C4-2B (cell line): ENCODE measurements around the gene ANKRD12.

Experiments used
- H3K27ac ChIP-seq: fragments of 450-650 bp; 2 replicates; pipeline ENCODE4 v1.5.1; 2017
- ZFX ChIP-seq: fragments of 450-650 bp; IDR thresholded peaks from 2 replicates; pipeline ENCODE4 v1.6.1; 2017
- TF ChIP-seq, protein P1 (sequence below): fragments of 450-650 bp; conservative IDR thresholded peaks from 2 replicates; pipeline ENCODE4 v1.5.1; 2017; ENCODE audit warnings: mild to moderate bottlenecking

Gene ANKRD12

DNA sequence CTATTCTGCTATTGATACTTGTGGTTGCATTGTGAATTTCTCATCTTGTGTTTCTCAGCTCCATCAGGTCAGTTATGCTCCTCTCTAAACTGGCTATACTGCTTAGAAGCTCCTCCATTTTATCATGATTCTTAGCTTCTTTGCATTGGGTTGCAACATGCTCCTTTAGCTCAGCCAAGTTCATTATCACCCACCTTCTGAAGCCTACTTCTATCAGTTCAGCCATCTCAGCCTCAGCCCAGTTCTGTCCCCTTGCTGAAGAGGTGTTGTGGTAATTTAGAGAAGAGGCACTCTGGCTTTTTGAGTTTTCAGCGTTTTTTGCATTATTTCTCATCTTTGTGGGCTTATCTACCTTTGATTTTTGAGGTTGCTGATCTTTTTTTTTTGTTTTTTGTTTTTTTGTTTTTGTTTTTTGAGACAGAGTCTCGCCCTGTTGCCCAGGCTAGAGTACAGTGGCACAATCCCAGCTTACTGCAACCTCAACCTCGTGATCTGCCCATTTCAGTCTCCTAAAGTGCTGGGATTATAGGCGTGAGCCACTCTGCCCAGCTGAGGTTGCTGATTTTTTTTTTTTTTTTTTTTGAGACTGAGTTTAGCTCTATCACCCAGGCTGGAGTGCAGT is 36.0 kb downstream of the ANKRD12 start:
- TF ChIP-seq, protein P1, sequence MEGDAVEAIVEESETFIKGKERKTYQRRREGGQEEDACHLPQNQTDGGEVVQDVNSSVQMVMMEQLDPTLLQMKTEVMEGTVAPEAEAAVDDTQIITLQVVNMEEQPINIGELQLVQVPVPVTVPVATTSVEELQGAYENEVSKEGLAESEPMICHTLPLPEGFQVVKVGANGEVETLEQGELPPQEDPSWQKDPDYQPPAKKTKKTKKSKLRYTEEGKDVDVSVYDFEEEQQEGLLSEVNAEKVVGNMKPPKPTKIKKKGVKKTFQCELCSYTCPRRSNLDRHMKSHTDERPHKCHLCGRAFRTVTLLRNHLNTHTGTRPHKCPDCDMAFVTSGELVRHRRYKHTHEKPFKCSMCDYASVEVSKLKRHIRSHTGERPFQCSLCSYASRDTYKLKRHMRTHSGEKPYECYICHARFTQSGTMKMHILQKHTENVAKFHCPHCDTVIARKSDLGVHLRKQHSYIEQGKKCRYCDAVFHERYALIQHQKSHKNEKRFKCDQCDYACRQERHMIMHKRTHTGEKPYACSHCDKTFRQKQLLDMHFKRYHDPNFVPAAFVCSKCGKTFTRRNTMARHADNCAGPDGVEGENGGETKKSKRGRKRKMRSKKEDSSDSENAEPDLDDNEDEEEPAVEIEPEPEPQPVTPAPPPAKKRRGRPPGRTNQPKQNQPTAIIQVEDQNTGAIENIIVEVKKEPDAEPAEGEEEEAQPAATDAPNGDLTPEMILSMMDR, result no peak
- TF ChIP-seq ZFX, result no peak
- H3K27ac ChIP-seq, result no peak overlapping the region

DNA sequence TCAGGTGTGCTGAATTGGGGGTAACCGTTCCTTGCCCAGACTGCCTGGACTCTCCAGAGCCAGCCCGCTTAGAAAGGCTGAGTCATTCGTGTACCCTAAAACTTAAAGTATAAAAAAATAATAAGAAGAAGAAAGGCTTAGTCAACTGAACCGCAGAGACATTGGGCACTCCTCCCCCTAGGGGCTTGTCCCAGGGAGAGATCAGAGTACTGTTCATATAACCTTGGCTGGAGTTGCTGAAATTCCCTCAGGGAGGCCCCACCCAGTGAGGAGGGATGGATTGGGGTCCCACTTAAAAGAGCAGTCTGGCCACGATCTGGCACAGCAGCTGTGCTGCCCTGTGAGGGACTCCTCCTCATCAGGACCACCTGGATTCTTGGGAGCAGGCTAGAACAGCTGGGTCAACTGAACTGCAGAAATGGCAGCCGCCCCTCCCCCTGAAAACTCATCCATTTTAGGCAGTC is 37.2 kb downstream of the ANKRD12 start:
- TF ChIP-seq ZFX, result no peak
- TF ChIP-seq, protein P1, result no peak
- no peak overlapping the region for H3K27ac ChIP-seq

DNA sequence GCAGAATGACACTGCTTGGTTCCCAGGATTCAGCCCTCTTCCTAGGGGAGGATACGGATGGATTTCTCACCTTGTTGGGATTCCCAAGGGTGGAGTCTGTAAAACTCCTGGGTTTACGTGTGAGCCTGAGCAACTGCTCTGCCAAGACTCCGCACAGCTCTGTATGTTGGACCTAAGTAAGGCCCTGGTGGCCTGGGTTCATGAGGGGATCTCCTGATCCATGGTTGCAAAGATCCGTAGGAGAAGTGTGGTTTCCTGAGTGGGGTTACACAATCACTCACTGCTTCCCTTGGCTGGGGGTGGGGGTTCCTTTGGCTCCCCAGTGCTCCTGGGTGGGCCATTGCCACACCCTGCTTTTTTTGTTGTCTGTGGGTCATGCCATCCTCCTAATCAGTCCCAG is 37.7 kb downstream of the ANKRD12 start:
- H3K27ac ChIP-seq, result no peak overlapping the region
- TF ChIP-seq, protein P1, result no peak
- no peak for TF ChIP-seq ZFX

DNA sequence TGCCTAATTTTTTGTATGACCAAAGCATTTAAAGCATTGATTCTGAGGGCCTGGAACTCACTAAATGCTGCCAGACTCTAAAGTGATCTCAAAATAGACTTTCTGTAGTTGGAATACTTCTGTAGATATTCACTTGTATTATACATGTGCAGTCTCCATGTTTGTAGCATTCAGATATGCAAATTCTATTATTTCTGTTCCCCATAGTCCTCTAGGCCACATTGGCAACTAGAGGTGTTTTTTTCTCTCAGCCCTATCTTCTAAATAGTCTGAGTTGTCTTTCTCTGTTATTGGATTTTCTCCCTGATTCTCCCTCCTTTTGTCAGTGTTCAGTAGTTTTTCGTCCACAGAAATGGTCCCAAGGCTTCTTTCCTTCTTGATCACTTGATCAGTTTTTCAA is 38.5 kb downstream of the ANKRD12 start:
- no peak overlapping the region for H3K27ac ChIP-seq
- no peak for TF ChIP-seq ZFX
- TF ChIP-seq, protein P1, result no peak

DNA sequence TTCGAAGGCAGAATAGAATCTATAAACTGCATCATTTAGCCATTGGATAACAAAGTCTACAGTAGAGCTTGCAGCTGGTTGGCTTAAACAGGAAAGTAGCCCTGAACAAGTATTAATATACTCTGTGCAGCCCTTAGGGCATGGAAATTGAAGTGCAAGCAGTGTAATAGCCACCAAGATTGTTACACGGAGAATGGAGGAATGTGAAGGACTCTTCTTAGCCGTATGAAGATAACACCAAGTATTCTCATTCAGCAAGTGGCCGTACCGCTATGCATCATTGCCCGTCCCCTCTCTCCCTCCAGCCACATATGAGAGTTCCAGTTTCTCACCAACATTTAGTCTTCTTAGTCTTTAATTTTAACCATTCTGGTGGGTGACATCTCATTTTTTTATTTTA is 40.5 kb downstream of the ANKRD12 start:
- TF ChIP-seq, protein P1, result no peak
- TF ChIP-seq ZFX, result no peak
- H3K27ac ChIP-seq, result no peak overlapping the region

DNA sequence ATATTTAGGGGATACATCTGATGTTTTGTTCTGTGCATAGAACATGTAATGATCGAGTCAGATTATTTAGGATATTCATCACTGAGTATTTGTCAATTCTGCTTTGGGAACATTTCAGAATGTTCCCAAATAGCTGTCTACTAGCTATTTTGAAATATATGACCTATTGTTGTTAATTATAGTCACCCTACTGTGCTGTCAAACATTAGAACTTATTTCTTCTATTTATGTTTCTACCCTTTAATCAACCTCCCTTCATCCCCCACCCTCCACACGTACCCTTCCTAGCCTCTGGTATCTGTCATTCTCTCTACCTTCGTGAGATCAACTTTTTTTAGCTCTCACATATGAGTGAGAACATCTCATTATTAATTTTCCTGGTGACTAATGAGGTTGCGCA is 40.9 kb downstream of the ANKRD12 start:
- H3K27ac ChIP-seq, result no peak overlapping the region
- TF ChIP-seq, protein P1, result no peak
- TF ChIP-seq ZFX, result no peak

DNA sequence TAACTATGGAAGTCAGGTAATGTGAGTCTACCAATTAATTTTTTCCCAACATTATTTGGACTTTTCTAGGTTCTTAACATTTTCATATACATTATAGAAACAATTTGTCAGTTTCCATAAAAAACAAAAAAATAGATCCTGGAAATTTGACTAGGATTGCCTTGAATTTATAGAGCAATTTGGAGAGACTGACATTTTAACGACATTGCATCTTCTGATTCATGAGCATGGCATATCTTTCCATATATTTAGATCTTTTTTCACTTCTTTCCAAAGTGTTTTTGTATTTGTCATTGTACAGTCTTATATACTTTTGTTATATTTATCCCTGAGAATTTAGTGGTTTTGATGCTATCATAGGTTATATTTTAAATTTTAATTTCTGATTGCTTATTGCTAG is 42.0 kb downstream of the ANKRD12 start:
- H3K27ac ChIP-seq, result no peak overlapping the region
- TF ChIP-seq, protein P1, result no peak
- no peak for TF ChIP-seq ZFX
